ENCODE measurements around the gene FLT1.

DNA sequence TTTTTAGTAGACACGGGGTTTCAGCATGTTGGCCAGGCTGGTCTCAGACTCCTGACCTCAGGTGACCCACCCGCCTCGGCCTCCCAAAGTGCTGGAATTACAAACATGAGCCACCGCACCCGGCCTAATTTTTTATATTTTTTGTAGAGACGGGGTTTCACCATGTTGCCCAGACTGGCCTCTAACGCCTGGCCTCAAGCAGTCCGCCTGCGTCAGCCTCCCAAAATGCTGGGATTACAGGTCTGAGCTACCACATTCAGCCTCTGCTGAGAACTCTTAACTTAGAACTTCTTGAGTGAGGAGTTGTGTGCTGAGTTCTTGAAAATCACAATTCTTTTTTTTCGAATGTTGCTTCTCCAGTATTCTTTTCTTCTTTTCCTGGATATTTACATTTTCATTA is 244.4 kb downstream of the FLT1 start:
- no peak for TF ChIP-seq BHLHE40 (IDR thresholded peaks at IDR 0.05; ENCODE audit: borderline replicate concordance)
- TF ChIP-seq FOXM1 (IDR thresholded peaks at IDR 0.05; ENCODE audit: borderline replicate concordance): no peak
- TF ChIP-seq ELF4 (IDR thresholded peaks at IDR 0.05): no peak
- no peak for TF ChIP-seq SP1 (IDR thresholded peaks at IDR 0.05)
- TF ChIP-seq NFRKB (IDR thresholded peaks at IDR 0.05): no peak
- no peak for TF ChIP-seq ARNT (IDR thresholded peaks at IDR 0.05)
- TF ChIP-seq L3MBTL2 (conservative IDR thresholded peaks at IDR 0.05): no peak
